NCI-H2196 (cell line): ENCODE results near the gene RAD50.
"Not testable (repeated sequence)": the region's sequence is repeated elsewhere in the genome, so short reads cannot be mapped to it uniquely, and the experiment has no call there.

Experiments
- DNase-seq: peaks from one replicate; lab custom pipeline; 2025; ENCODE audit not compliant: unreplicated experiment; lab: John Stamatoyannopoulos, UW

Gene RAD50

GRCh38 chr5:132556763-132557477 is at the start of gene RAD50:
TSS of gene RAD50 (plus strand) at chr5:132556977. CDS start at chr5:132557325, 348 bp downstream.
- peak; percentile 94 for DNase-seq

GRCh38 chr5:132510076-132510475 is 46.7 kb upstream of the RAD50 start:
- DNase-seq = no peak

- not testable (repeated sequence) for DNase-seq
These were observed 43.0 kb upstream of the RAD50 start for GRCh38 chr5:132513618-132514336.

- not testable (repeated sequence) for DNase-seq
These were observed 34.7 kb upstream of the RAD50 start for GRCh38 chr5:132522067-132522466.

GRCh38 chr5:132524877-132525276 is 31.9 kb upstream of the RAD50 start:
- DNase-seq = not testable (repeated sequence)

- DNase-seq = no peak
These were observed 31.5 kb upstream of the RAD50 start for GRCh38 chr5:132525299-132525724.

GRCh38 chr5:132526290-132526973 is 30.3 kb upstream of the RAD50 start:
- peak; percentile 73 for DNase-seq

GRCh38 chr5:132526974-132527564 is 29.7 kb upstream of the RAD50 start:
- DNase-seq = no peak

- no peak for DNase-seq
These were observed 28.8 kb upstream of the RAD50 start for GRCh38 chr5:132528021-132528420.

- DNase-seq = no peak
These were observed 27.7 kb upstream of the RAD50 start for GRCh38 chr5:132528866-132529634.

GRCh38 chr5:132530946-132531345 is 25.8 kb upstream of the RAD50 start:
- DNase-seq = no peak

GRCh38 chr5:132539716-132540115 is 17.1 kb upstream of the RAD50 start:
- DNase-seq = no peak

- DNase-seq = no peak
These were observed 16.6 kb upstream of the RAD50 start for GRCh38 chr5:132540149-132540548.

GRCh38 chr5:132540764-132541163 is 16.0 kb upstream of the RAD50 start:
- no peak for DNase-seq

- DNase-seq = no peak
These were observed 13.1 kb upstream of the RAD50 start, which contains the start of gene IL5 for GRCh38 chr5:132543472-132544201. TSS of gene IL5 (minus strand) at chr5:132543522. CDS start at chr5:132543478, 44 bp downstream.

GRCh38 chr5:132546108-132546507 is 10.7 kb upstream of the RAD50 start:
- no peak for DNase-seq

GRCh38 chr5:132547269-132547668 is 9.5 kb upstream of the RAD50 start:
- DNase-seq = no peak

- DNase-seq = not testable (repeated sequence)
These were observed 7.9 kb upstream of the RAD50 start for GRCh38 chr5:132548834-132549233.

- no peak for DNase-seq
These were observed 7.2 kb upstream of the RAD50 start for GRCh38 chr5:132549576-132549975.
